HEK293T (cell line): Measurements from ENCODE around the gene ZNF445.

Source experiments
- CTCF ChIA-PET: fragments of 350-600 bp; formaldehyde crosslinking; extraction: SDS; loops from one replicate; lab custom pipeline; 2021; ENCODE audit warnings: antibody characterized with exemption, inconsistent platforms; lab: Yijun Ruan, JAX
- POLR2A ChIA-PET: fragments of 350-600 bp; formaldehyde crosslinking; extraction: SDS; loops from one replicate; lab custom pipeline; 2020; ENCODE audit warnings: antibody characterized with exemption, inconsistent platforms; lab: Yijun Ruan, JAX
- DNase-seq: peaks from one replicate; pipeline ENCODE4 v3.0.0; 2012; ENCODE audit warnings: mixed read lengths; ENCODE audit errors: extremely low spot score
- ARNT ChIP-seq: fragments of 450-650 bp; IDR thresholded peaks from 2 replicates; pipeline ENCODE4 v1.6.1; 2017; ENCODE audit warnings: mild to moderate bottlenecking
- BHLHE40 ChIP-seq: fragments of 450-650 bp; IDR thresholded peaks from 2 replicates; pipeline ENCODE4 v1.6.1; 2016; ENCODE audit warnings: mild to moderate bottlenecking, moderate library complexity, borderline replicate concordance
- CTBP1 ChIP-seq: fragments of 450-650 bp; IDR thresholded peaks from 2 replicates; pipeline ENCODE4 v1.6.1; 2016; ENCODE audit warnings: borderline replicate concordance
- ELF4 ChIP-seq: fragments of 450-650 bp; IDR thresholded peaks from 2 replicates; pipeline ENCODE4 v1.6.1; 2017; ENCODE audit warnings: antibody characterized with exemption
- FOXA1 ChIP-seq: fragments of 450-650 bp; IDR thresholded peaks from 2 replicates; pipeline ENCODE4 v1.6.1; 2016; ENCODE audit warnings: mild to moderate bottlenecking
- FOXK2 ChIP-seq: fragments of 450-650 bp; IDR thresholded peaks from 2 replicates; pipeline ENCODE4 v1.6.1; 2016; ENCODE audit warnings: mild to moderate bottlenecking
- FOXM1 ChIP-seq: fragments of 450-650 bp; IDR thresholded peaks from 2 replicates; pipeline ENCODE4 v1.6.1; 2017; ENCODE audit warnings: mild to moderate bottlenecking, borderline replicate concordance
- HDGF ChIP-seq: fragments of 450-650 bp; IDR thresholded peaks from 2 replicates; pipeline ENCODE4 v1.6.1; 2017; ENCODE audit warnings: antibody characterized with exemption, borderline replicate concordance
- L3MBTL2 ChIP-seq: fragments of 450-650 bp; conservative IDR thresholded peaks from 2 replicates; pipeline ENCODE4 v1.6.1; 2016; ENCODE audit warnings: mild to moderate bottlenecking
- LEF1 ChIP-seq: fragments of 450-650 bp; IDR thresholded peaks from 2 replicates; pipeline ENCODE4 v1.6.1; 2017; ENCODE audit warnings: mild to moderate bottlenecking, borderline replicate concordance
- NFRKB ChIP-seq: fragments of 450-650 bp; IDR thresholded peaks from 2 replicates; pipeline ENCODE4 v1.6.1; 2016; ENCODE audit warnings: mild to moderate bottlenecking, moderate library complexity
- PKNOX1 ChIP-seq: fragments of 450-650 bp; IDR thresholded peaks from 2 replicates; pipeline ENCODE4 v1.6.1; 2016
- SP1 ChIP-seq: fragments of 450-650 bp; IDR thresholded peaks from 2 replicates; pipeline ENCODE4 v1.6.1; 2017
- SUZ12 ChIP-seq: fragments of 450-650 bp; IDR thresholded peaks from 2 replicates; pipeline ENCODE4 v1.6.1; 2016; ENCODE audit warnings: mild to moderate bottlenecking
- TARDBP ChIP-seq: fragments of 450-650 bp; IDR thresholded peaks from 2 replicates; pipeline ENCODE4 v1.6.1; 2016
- ZNF384 ChIP-seq: fragments of 450-650 bp; IDR thresholded peaks from 2 replicates; pipeline ENCODE4 v1.6.1; 2016

ZNF445 gene

GRCh38 chr3:44513513-44513912 is 36.0 kb upstream of the ZNF445 start:
- no peak for DNase-seq
- TF ChIP-seq FOXK2 = no peak
- TF ChIP-seq TARDBP = no peak
- TF ChIP-seq FOXA1 = no peak
- no peak for TF ChIP-seq LEF1
- no peak for TF ChIP-seq FOXM1
- no peak for TF ChIP-seq ARNT
- no peak for TF ChIP-seq SUZ12
- no peak for TF ChIP-seq ELF4
- TF ChIP-seq CTBP1 = no peak
- no peak for TF ChIP-seq ZNF384
- TF ChIP-seq L3MBTL2 = no peak
- no peak for TF ChIP-seq PKNOX1
- no peak for TF ChIP-seq SP1
- TF ChIP-seq HDGF = no peak
- no peak for TF ChIP-seq BHLHE40
- TF ChIP-seq NFRKB = no peak
- ChIA-PET CTCF (no interaction called here), POLR2A (no interaction called here)

DNA sequence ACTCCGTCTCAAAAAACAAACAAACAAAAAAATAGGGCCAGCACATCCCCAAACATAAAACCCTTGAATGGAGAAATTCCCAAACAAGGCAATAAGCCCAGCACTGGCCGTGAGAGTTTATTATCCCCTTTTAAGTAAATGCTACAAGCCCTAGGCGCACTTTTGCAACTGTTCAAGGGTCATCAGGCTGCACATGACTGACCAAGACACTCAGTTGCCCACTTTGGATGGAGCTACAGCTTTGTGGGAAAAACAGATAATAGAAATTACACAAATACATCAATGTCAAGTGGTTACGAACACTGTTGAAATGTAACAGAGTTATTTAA is 33.7 kb upstream of the ZNF445 start:
- CTCF ChIA-PET = interaction anchor here (0.6 kb wide), 2 partner anchors 168 to 285 kb away, joined by 4 to 5 read pairs; no protein-coding TSS in a partner anchor

GRCh38 chr3:44510000-44510368 is 32.5 kb upstream of the ZNF445 start:
- POLR2A ChIA-PET = interaction anchor here (1.5 to 2.5 kb wide), 6 partner anchors 9 to 252 kb away, joined by 5 to 15 read pairs (median 7); partner anchors contain the start of genes KIAA1143, KIF15, TCAIM and ZNF445
- TF ChIP-seq FOXK2 = no peak
- no peak for TF ChIP-seq ZNF384
- no peak for TF ChIP-seq FOXM1
- no peak for TF ChIP-seq BHLHE40
- no peak for TF ChIP-seq LEF1
- no peak for TF ChIP-seq SUZ12
- TF ChIP-seq NFRKB = no peak
- no peak for TF ChIP-seq ELF4
- no peak for TF ChIP-seq ARNT
- no peak for TF ChIP-seq CTBP1
- no peak for TF ChIP-seq HDGF
- TF ChIP-seq FOXA1 = no peak
- no peak for TF ChIP-seq TARDBP
- no peak for TF ChIP-seq PKNOX1
- no peak for TF ChIP-seq SP1
- TF ChIP-seq L3MBTL2 = no peak
- CTCF ChIA-PET = no interaction called here
- DNase-seq = no peak

More for the DNA sequence above, 33.7 kb upstream of the ZNF445 start:
- POLR2A ChIA-PET = interaction anchor here (0.5 to 2.5 kb wide), 14 partner anchors 10 to 1264 kb away, joined by 3 to 15 read pairs (median 5); partner anchors contain the start of genes KIAA1143, KIF15, TCAIM and ZNF197
- TF ChIP-seq PKNOX1 (no peak), LEF1 (no peak), L3MBTL2 (0 out of 2 replicates have a peak, but pooled peaks have one; percentile 16)
- no peak for DNase-seq

GRCh38 chr3:44509393-44509921 is 32.0 kb upstream of the ZNF445 start:
- CTCF ChIA-PET = no interaction called here
- no peak for TF ChIP-seq L3MBTL2
- no peak for TF ChIP-seq HDGF
- no peak for TF ChIP-seq NFRKB
- TF ChIP-seq LEF1 = no peak
- TF ChIP-seq PKNOX1 = no peak
- TF ChIP-seq BHLHE40 = no peak
- TF ChIP-seq FOXA1 = no peak
- TF ChIP-seq ZNF384 = no peak
- TF ChIP-seq TARDBP = no peak
- no peak for TF ChIP-seq FOXK2
- no peak for TF ChIP-seq SUZ12
- no peak for TF ChIP-seq FOXM1
- TF ChIP-seq CTBP1 = no peak
- no peak for TF ChIP-seq ARNT
- TF ChIP-seq ELF4 = no peak
- no peak for TF ChIP-seq SP1
- DNase-seq = no peak

GRCh38 chr3:44506961-44507360 is 29.5 kb upstream of the ZNF445 start:
- TF ChIP-seq CTBP1 = no peak
- TF ChIP-seq ZNF384 = no peak
- no peak for TF ChIP-seq NFRKB
- no peak for TF ChIP-seq LEF1
- TF ChIP-seq HDGF = no peak
- TF ChIP-seq FOXM1 = no peak
- TF ChIP-seq SP1 = no peak
- TF ChIP-seq L3MBTL2 = no peak
- no peak for TF ChIP-seq FOXK2
- TF ChIP-seq FOXA1 = no peak
- TF ChIP-seq ARNT = no peak
- TF ChIP-seq PKNOX1 = no peak
- no peak for DNase-seq
- ChIA-PET CTCF (no interaction called here), POLR2A (no interaction called here)

More at GRCh38 chr3:44509393-44509921, 32.0 kb upstream of the ZNF445 start:
- POLR2A ChIA-PET = interaction anchor here (2.5 kb wide), 1 partner anchor 171 kb away, joined by 15 read pairs; the partner anchor contains the start of gene TCAIM
